Progenitor cell of endocrine pancreas (in vitro differentiated cells): ENCODE data around the gene VIPAS39. TPM values are rescaled to one million over a fixed set of nuclear protein-coding genes. Genes with fewer than 3 reads are reported as not detected.

Source experiments
- DNase-seq: peaks from one replicate; pipeline ENCODE4 v3.0.0; 2021; ENCODE audit warnings: low spot score; ENCODE audit not compliant: unreplicated experiment
- H3K27ac Mint-ChIP-seq: 2 replicates; pipeline ENCODE4 v1.8.0; 2021; ENCODE audit warnings: mild to moderate bottlenecking, moderate library complexity, mixed read lengths
- H3K27me3 Mint-ChIP-seq: 2 replicates; pipeline ENCODE4 v1.8.0; 2021; ENCODE audit warnings: mixed read lengths
- H3K36me3 Mint-ChIP-seq: 2 replicates; pipeline ENCODE4 v1.8.0; 2022; ENCODE audit warnings: mixed read lengths; ENCODE audit not compliant: insufficient read depth
- H3K4me1 Mint-ChIP-seq: 2 replicates; pipeline ENCODE4 v1.8.0; 2021; ENCODE audit warnings: low read depth, mixed read lengths
- H3K4me3 Mint-ChIP-seq: 2 replicates; pipeline ENCODE4 v1.8.0; 2021; ENCODE audit warnings: low read depth, mild to moderate bottlenecking, moderate library complexity, mixed read lengths
- H3K9me3 Mint-ChIP-seq: 2 replicates; pipeline ENCODE4 v1.8.0; 2021; ENCODE audit warnings: low read depth, mixed read lengths
- long read RNA-seq: library from polyadenylated mRNA; unstranded; transcript quantifications from one replicate; pipeline ENCODE4 v2.0.0, GENCODE V29; 2020
- total RNA-seq: library from RNA; stranded (reverse); gene quantifications from 2 replicates; pipeline ENCODE4 v1.2.1, GENCODE V29; 2021
- TF ChIP-seq, protein P1 (sequence below): fragments of 200-600 bp; sonication (generic); IDR thresholded peaks from one replicate; pipeline ENCODE4 v1.5.0; 2021; ENCODE audit warnings: antibody characterized with exemption, mild to moderate bottlenecking; ENCODE audit not compliant: unreplicated experiment

Gene VIPAS39
- total RNA-seq: 30.7 and 33.7 TPM in 2 replicates
- long read RNA-seq, transcript VIPAS39-202 (21 exons, 2,761 nt): minor isoform, 15 of 319 reads
- long read RNA-seq, transcript VIPAS39-203 (19 exons, 1,623 nt): minor isoform, 5 of 319 reads
- long read RNA-seq, transcript VIPAS39-211 (20 exons, 2,562 nt): major isoform, 227 of 319 reads
- long read RNA-seq, partial matches to known transcripts: 18 of 319 reads
- long read RNA-seq, other reads (novel, unspliced or antisense): 52 of 319 reads

DNA sequence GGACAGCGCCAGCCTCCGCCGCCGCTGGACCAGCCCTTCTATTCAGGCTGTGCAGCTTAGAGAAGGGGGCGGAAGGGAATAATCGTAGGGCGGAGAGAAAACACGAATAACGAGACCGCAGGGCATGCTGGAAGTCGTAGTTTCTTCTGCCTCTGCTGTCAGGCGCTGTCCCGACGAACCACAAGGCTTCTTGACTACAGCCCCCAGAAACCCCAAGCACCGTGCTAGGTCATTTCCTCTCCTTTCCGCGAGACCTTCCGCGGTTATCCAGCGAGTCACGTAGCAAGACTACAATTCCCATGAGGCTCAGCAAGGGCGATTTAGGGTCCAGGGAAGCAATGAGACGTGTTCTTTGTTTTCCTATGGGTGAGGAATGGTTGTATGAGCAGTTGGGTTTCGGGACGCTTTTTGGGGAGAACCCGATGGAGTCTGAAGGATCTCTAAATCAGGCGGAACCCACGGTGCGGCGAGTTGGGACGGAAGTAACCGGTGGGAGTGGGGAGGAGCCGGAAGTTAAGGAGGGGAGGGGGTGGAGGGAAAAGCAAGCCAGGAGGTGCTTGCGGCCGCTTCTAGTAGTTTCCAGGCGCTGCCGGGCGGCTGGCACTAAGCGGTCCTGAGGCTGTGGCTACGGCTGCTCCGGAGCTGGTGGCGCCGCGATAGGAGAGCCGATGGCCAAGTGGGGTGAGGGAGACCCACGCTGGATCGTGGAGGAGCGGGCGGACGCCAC lies at the start of gene VIPAS39, which contains the start of gene AHSA1:
Gene VIPAS39 (minus strand): TSS at position 80 of the 727 bp plus-strand sequence. CDS start 3,499 bp downstream, outside the sequence.
Gene AHSA1 (plus strand): TSS at position 572 of the 727 bp plus-strand sequence. CDS start 97 bp downstream, at position 669.
- H3K4me3 Mint-ChIP-seq: peak within 1 kb of the TSS; percentile 100
- peaks cover 22% of the 10 kb centered on the region for H3K36me3 Mint-ChIP-seq
- H3K27me3 Mint-ChIP-seq: no peaks in the 10 kb centered on the region
- TF ChIP-seq, protein P1, sequence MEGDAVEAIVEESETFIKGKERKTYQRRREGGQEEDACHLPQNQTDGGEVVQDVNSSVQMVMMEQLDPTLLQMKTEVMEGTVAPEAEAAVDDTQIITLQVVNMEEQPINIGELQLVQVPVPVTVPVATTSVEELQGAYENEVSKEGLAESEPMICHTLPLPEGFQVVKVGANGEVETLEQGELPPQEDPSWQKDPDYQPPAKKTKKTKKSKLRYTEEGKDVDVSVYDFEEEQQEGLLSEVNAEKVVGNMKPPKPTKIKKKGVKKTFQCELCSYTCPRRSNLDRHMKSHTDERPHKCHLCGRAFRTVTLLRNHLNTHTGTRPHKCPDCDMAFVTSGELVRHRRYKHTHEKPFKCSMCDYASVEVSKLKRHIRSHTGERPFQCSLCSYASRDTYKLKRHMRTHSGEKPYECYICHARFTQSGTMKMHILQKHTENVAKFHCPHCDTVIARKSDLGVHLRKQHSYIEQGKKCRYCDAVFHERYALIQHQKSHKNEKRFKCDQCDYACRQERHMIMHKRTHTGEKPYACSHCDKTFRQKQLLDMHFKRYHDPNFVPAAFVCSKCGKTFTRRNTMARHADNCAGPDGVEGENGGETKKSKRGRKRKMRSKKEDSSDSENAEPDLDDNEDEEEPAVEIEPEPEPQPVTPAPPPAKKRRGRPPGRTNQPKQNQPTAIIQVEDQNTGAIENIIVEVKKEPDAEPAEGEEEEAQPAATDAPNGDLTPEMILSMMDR: no peak
- peak; percentile 77 for DNase-seq
- H3K9me3 Mint-ChIP-seq: no peaks in the 10 kb centered on the region
- H3K4me1 Mint-ChIP-seq: peaks cover 25% of the 10 kb centered on the region
- peak within 1 kb of the TSS; percentile 100 for H3K27ac Mint-ChIP-seq

DNA sequence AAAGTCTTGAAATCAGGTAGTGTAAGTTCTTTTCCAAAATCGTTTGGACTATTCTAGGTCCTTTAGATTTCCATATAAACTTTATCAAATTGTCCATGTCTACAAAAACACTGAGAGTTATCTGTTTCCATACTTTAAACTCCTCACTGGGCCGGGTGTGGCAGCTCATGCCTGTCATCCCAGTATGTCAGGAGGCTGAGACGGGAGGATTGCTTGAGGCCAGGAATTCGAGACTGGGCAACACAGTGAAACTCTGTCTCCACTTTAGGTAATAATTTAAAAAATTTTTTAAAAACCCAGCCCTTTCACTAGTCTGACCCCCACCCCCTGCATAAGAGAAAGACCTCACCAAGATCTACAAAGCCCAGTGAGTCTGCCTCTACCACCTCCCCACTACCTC lies 47.6 kb upstream of the VIPAS39 start:
- peaks cover 11% of the 10 kb centered on the region for H3K36me3 Mint-ChIP-seq
- H3K9me3 Mint-ChIP-seq: peaks cover 4% of the 10 kb centered on the region
- no peak overlapping the region for H3K27ac Mint-ChIP-seq
- H3K4me3 Mint-ChIP-seq: no peak overlapping the region
- TF ChIP-seq, protein P1: no peak
- no peak for DNase-seq
- H3K4me1 Mint-ChIP-seq: no peaks in the 10 kb centered on the region
- H3K27me3 Mint-ChIP-seq: peaks cover 9% of the 10 kb centered on the region

DNA sequence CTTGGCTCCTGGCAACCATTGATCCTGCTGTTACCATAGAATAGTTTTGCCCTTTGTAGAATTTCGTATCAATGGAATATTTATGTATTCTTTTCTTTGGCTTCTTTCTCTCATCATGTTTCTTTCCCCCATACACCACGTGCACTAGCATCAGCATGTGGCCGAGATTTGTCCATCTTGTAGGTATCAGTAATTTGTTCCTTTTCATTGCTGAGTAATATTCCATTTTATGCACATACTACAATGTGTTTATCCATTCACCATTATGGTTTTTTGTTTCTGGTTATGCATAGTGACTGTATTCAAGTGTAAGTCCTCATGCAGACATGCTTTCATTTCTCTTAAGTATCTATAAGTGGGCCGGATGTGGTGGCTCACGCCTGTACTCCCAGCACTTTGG lies 45.7 kb upstream of the VIPAS39 start:
- Mint-ChIP-seq H3K27ac (no peak overlapping the region), H3K9me3 (peaks cover 4% of the 10 kb centered on the region), H3K4me3 (no peak overlapping the region), H3K4me1 (no peaks in the 10 kb centered on the region), H3K36me3 (peaks cover 8% of the 10 kb centered on the region), H3K27me3 (peaks cover 19% of the 10 kb centered on the region)
- TF ChIP-seq, protein P1: no peak
- no peak for DNase-seq

DNA sequence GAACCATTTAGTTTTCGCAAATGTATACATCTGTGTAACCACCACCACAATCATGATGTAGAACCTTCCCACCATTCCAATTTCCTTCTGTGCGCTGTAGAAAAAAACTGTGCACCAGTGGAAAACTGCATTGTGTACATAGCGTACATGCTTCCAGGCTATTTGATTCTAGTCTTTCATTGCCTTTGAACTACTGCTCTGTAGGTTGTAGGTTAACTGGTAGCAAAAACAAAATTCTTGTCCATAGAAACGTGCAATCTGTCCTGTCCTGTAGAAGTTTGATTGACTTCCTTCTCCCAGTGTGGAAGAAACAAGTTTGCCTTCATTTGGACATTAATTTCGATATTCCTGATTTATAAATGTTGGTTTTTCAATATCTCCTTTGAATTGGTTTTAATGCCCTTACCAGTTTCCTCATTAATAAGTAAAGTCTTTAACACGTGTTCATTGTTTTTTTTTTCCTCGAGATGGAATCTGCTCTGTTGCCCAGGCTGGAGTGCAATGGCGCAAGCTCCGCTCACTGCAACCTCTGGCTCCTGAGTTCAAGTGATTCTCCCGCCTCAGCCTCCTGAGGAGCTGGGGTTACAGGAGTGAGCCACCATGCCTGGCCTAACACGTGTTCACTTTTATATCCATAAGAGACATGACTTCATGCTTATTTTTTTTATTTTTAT lies 44.8 kb upstream of the VIPAS39 start:
- DNase-seq: no peak
- peaks cover 5% of the 10 kb centered on the region for H3K36me3 Mint-ChIP-seq
- no peak overlapping the region for H3K4me3 Mint-ChIP-seq
- TF ChIP-seq, protein P1: no peak
- H3K9me3 Mint-ChIP-seq: peaks cover 4% of the 10 kb centered on the region
- peaks cover 27% of the 10 kb centered on the region for H3K27me3 Mint-ChIP-seq
- no peaks in the 10 kb centered on the region for H3K4me1 Mint-ChIP-seq
- H3K27ac Mint-ChIP-seq: no peak overlapping the region

DNA sequence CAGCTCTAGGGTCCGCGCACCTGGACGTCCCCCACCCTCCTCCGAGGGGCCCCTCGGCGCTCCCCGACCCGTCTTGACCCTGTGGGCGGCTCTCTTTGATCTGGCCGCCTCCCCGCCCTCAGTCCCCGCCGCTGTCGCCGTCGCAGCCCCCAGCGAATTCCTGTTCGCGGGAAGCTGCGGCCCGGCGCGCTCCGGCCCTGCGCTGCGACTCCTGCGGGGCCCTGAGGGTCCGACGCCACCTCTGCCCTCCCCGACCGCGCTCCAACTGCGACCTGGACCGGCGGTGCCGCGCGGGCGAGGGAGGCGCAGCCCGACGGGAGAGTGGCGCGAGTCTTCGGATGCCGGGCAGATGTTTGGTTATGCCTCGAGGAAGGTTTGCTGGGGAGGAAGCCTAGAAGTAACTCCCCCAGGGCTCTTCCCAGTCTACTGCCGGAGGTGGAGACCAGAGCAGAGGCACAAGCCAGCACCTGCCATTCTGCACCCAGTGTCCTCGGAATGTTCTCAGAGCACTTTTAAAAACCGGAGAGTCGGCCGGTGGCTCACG lies 41.7 kb upstream of the VIPAS39 start:
- no peak for DNase-seq
- Mint-ChIP-seq H3K27ac (no peak overlapping the region), H3K36me3 (peaks cover 3% of the 10 kb centered on the region), H3K9me3 (peaks cover 4% of the 10 kb centered on the region), H3K4me1 (no peaks in the 10 kb centered on the region), H3K4me3 (peak overlapping the region; percentile 59), H3K27me3 (peaks cover 35% of the 10 kb centered on the region)
- TF ChIP-seq, protein P1: no peak
